Spleen (tissue), 3 donors: Measurements from ENCODE around the gene SIDT2.

Experiments
- POLR2A ChIP-seq, 3 donors: fragments of 450-650 bp; IDR thresholded peaks; one replicate each; pipeline ENCODE4 v1.5.1; 2017; ENCODE audit warnings: antibody characterized with exemption in 3 of 3, mild to moderate bottlenecking in 1 of 3
- POLR2AphosphoS5 ChIP-seq, 3 donors: sonication (generic); formaldehyde crosslinking; IDR thresholded peaks; one replicate each; pipeline ENCODE4 v1.5.1; 2017; ENCODE audit warnings: antibody characterized with exemption in 3 of 3

DNA sequence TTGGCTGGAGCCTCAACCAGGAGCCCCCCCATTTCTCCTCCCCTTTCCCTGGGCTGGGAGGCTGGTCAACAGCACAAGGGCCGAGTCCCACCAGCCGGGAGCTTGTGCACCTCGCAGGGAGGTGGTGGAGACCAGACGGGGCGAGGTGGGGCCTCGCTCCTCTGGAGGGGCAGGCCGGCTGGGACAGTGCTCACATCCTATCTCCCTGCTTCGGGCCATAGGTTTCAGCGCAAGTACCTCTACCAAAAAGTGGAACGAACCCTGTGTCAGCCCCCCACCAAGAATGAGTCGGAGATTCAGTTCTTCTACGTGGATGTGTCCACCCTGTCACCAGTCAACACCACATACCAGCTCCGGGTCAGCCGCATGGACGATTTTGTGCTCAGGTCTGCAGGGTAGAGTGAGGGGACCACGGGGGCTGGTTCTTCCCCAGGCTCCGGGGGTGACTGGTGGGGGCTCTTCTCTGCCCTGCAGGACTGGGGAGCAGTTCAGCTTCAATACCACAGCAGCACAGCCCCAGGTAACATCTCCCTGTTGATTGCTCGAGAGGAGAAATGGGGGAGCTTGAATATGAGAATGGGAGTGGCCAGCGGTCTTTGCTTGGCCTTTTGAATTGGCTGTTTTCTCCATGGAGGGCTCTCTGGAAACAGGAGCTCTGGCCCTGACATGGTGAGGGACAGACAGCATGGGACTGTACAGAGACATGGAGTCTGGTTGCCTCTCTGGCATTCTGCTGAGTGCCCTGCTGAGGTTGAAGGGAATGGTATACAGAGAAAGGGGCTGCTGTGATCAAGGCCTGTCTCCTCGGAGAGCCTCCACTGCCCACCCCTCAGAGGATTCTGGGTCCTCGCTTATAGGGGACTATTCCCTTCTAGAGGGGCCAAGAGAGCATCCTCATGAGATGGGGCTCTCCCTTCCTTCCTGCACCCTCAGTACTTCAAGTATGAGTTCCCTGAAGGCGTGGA lies 3.3 kb downstream of the SIDT2 start:
- peak in 1 of 3 donors; percentile 28 for TF ChIP-seq POLR2AphosphoS5 (IDR thresholded peaks at IDR 0.05)
- TF ChIP-seq POLR2A (IDR thresholded peaks at IDR 0.05) = no peak
